ENCODE data around the gene SKIDA1. TPM values are rescaled to one million over a fixed set of nuclear protein-coding genes. Genes with fewer than 3 reads are reported as not detected.

The SKIDA1 gene
- total and polyA plus RNA-seq, 2 of the 4 experiments (the other 2 are of a cell fraction) = 0.36 to 0.72 TPM

GRCh38 chr10:21521751-21522533 is 3.5 kb downstream of the SKIDA1 start:
- Histone ChIP-seq H3K36me3 (ENCODE audit: control insufficient read depth, insufficient read depth, low read length) (no peaks in the 10 kb centered on the region), H3K56ac (ENCODE audit: extremely low read depth, insufficient read depth, low read length) (no peak overlapping the region), H3K23ac (ENCODE audit: low read depth, low read length) (no peak overlapping the region), H3K9ac (ENCODE audit: low read depth, low read length) (no peak overlapping the region), H3K4me1 (ENCODE audit: control insufficient read depth, insufficient read depth, low read length) (peaks cover 3% of the 10 kb centered on the region), H3K4me3 (ENCODE audit: insufficient read depth, low read depth, low read length) (no peak overlapping the region), H2AK5ac (ENCODE audit: low read depth, low read length) (no peak overlapping the region), H2AK9ac (replicated peaks; ENCODE audit: low read depth, low read length, poor library complexity) (no peak overlapping the region), H2AFZ (replicated peaks; ENCODE audit: low read length, poor library complexity) (no peak overlapping the region), H3K4ac (ENCODE audit: low read depth, low read length) (no peak overlapping the region), H3K4me2 (ENCODE audit: low read depth, low read length) (no peak overlapping the region), H2BK5ac (ENCODE audit: low read depth, low read length, poor library complexity, severe bottlenecking) (no peak overlapping the region), H2BK15ac (ENCODE audit: low read depth, low read length) (no peak overlapping the region), H3K9me3 (ENCODE audit: control insufficient read depth, insufficient read depth, low read length) (no peaks in the 10 kb centered on the region), H3K14ac (replicated peaks; ENCODE audit: low read depth, low read length) (no peak overlapping the region), H3K27me3 (ENCODE audit: control insufficient read depth, insufficient read depth, low read length) (no peaks in the 10 kb centered on the region), H3K27ac (ENCODE audit: insufficient read depth, low read length) (no peak overlapping the region), H3K79me1 (ENCODE audit: low read depth in 1 of 2, low read length in 2 of 2) (peaks cover 0 to 6% of the 10 kb centered on the region in 2 experiments; a peak in 1 of 4 replicates), H4K8ac (ENCODE audit: low read depth in 2 of 2, low read length in 2 of 2) (no peak overlapping the region), H4K5ac (ENCODE audit: low read depth, low read length) (no peak overlapping the region), H4K91ac (ENCODE audit: insufficient read depth, low read depth, low read length) (no peak overlapping the region), H4K20me1 (ENCODE audit: insufficient read depth, low read length) (no peaks in the 10 kb centered on the region), H2BK120ac (ENCODE audit: low read depth, low read length) (no peak overlapping the region), H3K9me1 (ENCODE audit: insufficient read depth, low read length) (0 out of 2 replicates have a peak, but pooled peaks cover 3% of the 10 kb centered on the region), H2BK20ac (ENCODE audit: low read depth, low read length) (no peak overlapping the region), H3K18ac (ENCODE audit: low read depth, low read length) (no peak overlapping the region)
- intact Hi-C loops (cut with micrococcal nuclease) = loop anchor here (5.0 to 10.0 kb wide), 2 partner anchors 433 to 445 kb away; no protein-coding TSS in a partner anchor
- ChIA-PET POLR2A (ENCODE audit: unreplicated experiment) (no interaction called here), CTCF (no interaction called here)
- DNase-seq (no peak), ATAC-seq (ENCODE audit: low read depth) (no peak)
- TF ChIP-seq RFX5 (IDR thresholded peaks at IDR 0.05; ENCODE audit: low read depth, low read length) = no peak
- no peak for TF ChIP-seq FOS (IDR thresholded peaks at IDR 0.05; ENCODE audit: low read depth, low read length)
- TF ChIP-seq BHLHE40 (IDR thresholded peaks at IDR 0.05; ENCODE audit: low read depth, low read length) = no peak
- no peak for TF ChIP-seq ELK1 (IDR thresholded peaks at IDR 0.05; ENCODE audit: borderline replicate concordance, low read depth, low read length)
- no peak for TF ChIP-seq MAZ (IDR thresholded peaks at IDR 0.05; ENCODE audit: borderline replicate concordance, low read depth, low read length)
- no peak for TF ChIP-seq NFE2L2 (IDR thresholded peaks at IDR 0.05; ENCODE audit: low read depth, low read length)
- no peak for TF ChIP-seq RAD21 (IDR thresholded peaks at IDR 0.05; ENCODE audit: low read length)
- WGBS, 2 experiments (ENCODE audit: extremely low coverage in 2 of 2, insufficient read length in 1 of 2) = no CpG with 5 or more reads among the region's 4 CpGs
- BruUV-seq (replicated peaks) = no TSS peak
- in situ Hi-C loops (cut with MboI; ENCODE audit: low sequenced_read_pairs) = loop anchor here (25.0 kb wide), 3 partner anchors 790 to 1090 kb away; partner anchors contain the start of genes BMI1 and COMMD3
- dilution Hi-C loops (cut with HindIII; ENCODE audit: low sequenced_read_pairs, unreplicated experiment) = no loop called here
